Measurements from ENCODE around the gene PRKN.
"Not testable (repeated sequence)": the region's sequence is repeated elsewhere in the genome, so short reads cannot be mapped to it uniquely, and the experiment has no call there.

The PRKN gene

GRCh38 chr6:161314541-161315245, 1412.9 kb downstream of the PRKN start:
- DNase-seq; H3K27ac Mint-ChIP-seq; H3K9me3 Mint-ChIP-seq; H3K4me1 Mint-ChIP-seq (ENCODE audit: low read depth); H3K27me3 Mint-ChIP-seq; H3K36me3 Mint-ChIP-seq (ENCODE audit: low read depth); H3K4me3 Mint-ChIP-seq: not testable (repeated sequence)

- no peak overlapping the region for H3K4me3 Mint-ChIP-seq
- no peak for DNase-seq
- H3K27me3 Mint-ChIP-seq: no peaks in the 10 kb centered on the region
- H3K27ac Mint-ChIP-seq: no peak overlapping the region
- no peaks in the 10 kb centered on the region for H3K9me3 Mint-ChIP-seq
- no peaks in the 10 kb centered on the region for H3K36me3 Mint-ChIP-seq (ENCODE audit: low read depth)
- peaks cover 2% of the 10 kb centered on the region for H3K4me1 Mint-ChIP-seq (ENCODE audit: low read depth)
These were observed 1413.5 kb downstream of the PRKN start for GRCh38 chr6:161313940-161314509.

GRCh38 chr6:161313475-161313874, 1414.1 kb downstream of the PRKN start:
- not testable (repeated sequence) for H3K4me1 Mint-ChIP-seq (ENCODE audit: low read depth)

GRCh38 chr6:161309774-161310173, 1417.8 kb downstream of the PRKN start:
- H3K27me3 Mint-ChIP-seq; H3K36me3 Mint-ChIP-seq (ENCODE audit: low read depth); H3K27ac Mint-ChIP-seq; DNase-seq; H3K9me3 Mint-ChIP-seq; H3K4me3 Mint-ChIP-seq; H3K4me1 Mint-ChIP-seq (ENCODE audit: low read depth): not testable (repeated sequence)

More at GRCh38 chr6:161313475-161313874, 1414.1 kb downstream of the PRKN start:
- not testable (repeated sequence) for H3K4me3 Mint-ChIP-seq; DNase-seq; H3K36me3 Mint-ChIP-seq (ENCODE audit: low read depth); H3K27me3 Mint-ChIP-seq; H3K27ac Mint-ChIP-seq; H3K9me3 Mint-ChIP-seq

- Mint-ChIP-seq H3K9me3 (no peaks in the 10 kb centered on the region), H3K27me3 (no peaks in the 10 kb centered on the region), H3K4me1 (ENCODE audit: low read depth) (peaks cover 2% of the 10 kb centered on the region), H3K36me3 (ENCODE audit: low read depth) (no peaks in the 10 kb centered on the region), H3K4me3 (no peak overlapping the region), H3K27ac (no peak overlapping the region)
- no peak for DNase-seq
These were observed 1419.4 kb downstream of the PRKN start for GRCh38 chr6:161308075-161308655.

- no peak for DNase-seq
- no peaks in the 10 kb centered on the region for H3K9me3 Mint-ChIP-seq
- no peak overlapping the region for H3K27ac Mint-ChIP-seq
- H3K4me1 Mint-ChIP-seq (ENCODE audit: low read depth): peaks cover 2% of the 10 kb centered on the region
- no peaks in the 10 kb centered on the region for H3K27me3 Mint-ChIP-seq
- no peaks in the 10 kb centered on the region for H3K36me3 Mint-ChIP-seq (ENCODE audit: low read depth)
- H3K4me3 Mint-ChIP-seq: no peak overlapping the region
These were observed 1421.7 kb downstream of the PRKN start for GRCh38 chr6:161305860-161306259.

GRCh38 chr6:161303628-161304340, 1423.8 kb downstream of the PRKN start:
- H3K4me3 Mint-ChIP-seq: no peak overlapping the region
- H3K27ac Mint-ChIP-seq: no peak overlapping the region
- peaks cover 2% of the 10 kb centered on the region for H3K27me3 Mint-ChIP-seq
- no peaks in the 10 kb centered on the region for H3K9me3 Mint-ChIP-seq
- no peaks in the 10 kb centered on the region for H3K4me1 Mint-ChIP-seq (ENCODE audit: low read depth)
- H3K36me3 Mint-ChIP-seq (ENCODE audit: low read depth): no peaks in the 10 kb centered on the region
- no peak for DNase-seq

- Mint-ChIP-seq H3K9me3 (no peaks in the 10 kb centered on the region), H3K4me3 (no peak overlapping the region), H3K36me3 (ENCODE audit: low read depth) (no peaks in the 10 kb centered on the region), H3K27ac (no peak overlapping the region), H3K4me1 (ENCODE audit: low read depth) (no peaks in the 10 kb centered on the region), H3K27me3 (peaks cover 2% of the 10 kb centered on the region)
- no peak for DNase-seq
These were observed 1424.6 kb downstream of the PRKN start for GRCh38 chr6:161302949-161303348.

GRCh38 chr6:161301338-161301737, 1426.2 kb downstream of the PRKN start:
- no peaks in the 10 kb centered on the region for H3K36me3 Mint-ChIP-seq (ENCODE audit: low read depth)
- H3K9me3 Mint-ChIP-seq: no peaks in the 10 kb centered on the region
- no peak overlapping the region for H3K4me3 Mint-ChIP-seq
- peaks cover 2% of the 10 kb centered on the region for H3K27me3 Mint-ChIP-seq
- no peak overlapping the region for H3K27ac Mint-ChIP-seq
- no peaks in the 10 kb centered on the region for H3K4me1 Mint-ChIP-seq (ENCODE audit: low read depth)
- no peak for DNase-seq

- DNase-seq: no peak
- peaks cover 2% of the 10 kb centered on the region for H3K27me3 Mint-ChIP-seq
- H3K4me1 Mint-ChIP-seq (ENCODE audit: low read depth): no peaks in the 10 kb centered on the region
These were observed 1426.7 kb downstream of the PRKN start for GRCh38 chr6:161300823-161301222.

GRCh38 chr6:161299726-161300125, 1427.8 kb downstream of the PRKN start:
- H3K4me1 Mint-ChIP-seq (ENCODE audit: low read depth): no peaks in the 10 kb centered on the region
- no peaks in the 10 kb centered on the region for H3K9me3 Mint-ChIP-seq
- H3K27ac Mint-ChIP-seq: no peak overlapping the region
- H3K27me3 Mint-ChIP-seq: peaks cover 2% of the 10 kb centered on the region
- no peak overlapping the region for H3K4me3 Mint-ChIP-seq
- H3K36me3 Mint-ChIP-seq (ENCODE audit: low read depth): no peaks in the 10 kb centered on the region
- no peak for DNase-seq

More at GRCh38 chr6:161300823-161301222, 1426.7 kb downstream of the PRKN start:
- H3K4me3 Mint-ChIP-seq: no peak overlapping the region
- no peaks in the 10 kb centered on the region for H3K9me3 Mint-ChIP-seq
- H3K36me3 Mint-ChIP-seq (ENCODE audit: low read depth): no peaks in the 10 kb centered on the region
- H3K27ac Mint-ChIP-seq: no peak overlapping the region
